Measurements from ENCODE around the gene SORCS3.
"Not testable (repeated sequence)": the region's sequence is repeated elsewhere in the genome, so short reads cannot be mapped to it uniquely, and the experiment has no call there.

The SORCS3 gene

DNA sequence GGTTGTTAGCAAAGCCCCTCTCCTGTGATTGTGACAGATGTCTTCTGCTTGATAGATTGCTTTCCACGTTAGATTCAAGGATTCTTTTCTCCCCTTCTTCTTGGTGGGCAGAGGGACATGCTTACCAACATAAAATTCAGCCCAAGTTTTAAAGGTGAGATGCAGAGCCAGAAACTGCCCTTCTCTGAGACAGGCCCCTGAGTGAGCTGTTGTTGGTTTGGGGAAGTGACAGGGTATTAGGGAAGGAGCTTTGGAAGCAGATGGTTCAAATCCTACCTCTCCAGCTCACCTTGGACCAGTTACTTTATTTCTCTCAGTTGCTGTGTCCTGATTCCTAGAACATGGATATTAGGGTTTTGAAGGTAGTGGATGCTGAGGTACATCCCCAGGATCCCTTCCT, 53.0 kb downstream of the SORCS3 start:
- DNase-seq, result no peak

DNA sequence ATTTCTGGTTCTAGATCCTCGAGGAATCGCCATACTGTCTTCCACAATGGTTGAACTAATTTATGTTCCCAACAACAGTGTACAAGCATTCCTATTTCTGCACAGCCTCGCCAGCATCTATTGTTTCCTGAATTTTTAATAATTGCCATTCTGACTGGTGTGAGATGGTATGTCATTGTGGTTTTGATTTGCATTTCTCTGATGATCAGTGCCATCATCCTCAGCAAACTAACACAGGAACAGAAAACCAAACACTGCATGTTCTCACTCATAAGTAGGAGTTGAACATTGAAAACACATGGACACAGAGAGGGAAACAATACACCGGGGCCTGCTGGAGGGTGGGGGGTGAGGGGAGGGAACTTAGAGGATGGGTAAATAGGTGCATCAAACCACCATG, 62.2 kb downstream of the SORCS3 start:
- not testable (repeated sequence) for DNase-seq

DNA sequence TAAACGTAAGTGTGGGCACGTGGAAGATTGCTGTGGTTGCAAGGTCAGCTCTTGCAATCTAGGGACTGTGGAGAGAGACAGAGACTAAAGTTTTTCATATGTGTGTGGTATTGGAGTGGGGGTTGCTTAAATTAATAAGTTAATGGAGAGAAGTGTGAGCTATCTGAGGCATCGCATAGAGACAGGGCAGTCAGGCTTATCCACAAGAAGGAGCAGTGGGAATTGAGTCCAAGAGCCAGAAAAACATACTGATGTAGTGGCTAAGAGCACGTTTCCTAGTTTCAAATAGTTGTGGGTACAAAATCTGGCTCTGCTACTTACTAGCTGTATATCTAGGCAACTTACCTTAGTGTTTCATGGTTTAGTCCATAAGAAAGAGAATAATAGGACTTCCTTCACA, 65.8 kb downstream of the SORCS3 start:
- DNase-seq, result no peak

GRCh38 chr10:104707602-104708459, 66.7 kb downstream of the SORCS3 start:
- no peak for DNase-seq

GRCh38 chr10:104711302-104711721, 70.2 kb downstream of the SORCS3 start:
- no peak for DNase-seq

- DNase-seq, result not testable (repeated sequence)
Measured at GRCh38 chr10:104730593-104730992, 89.5 kb downstream of the SORCS3 start.

DNA sequence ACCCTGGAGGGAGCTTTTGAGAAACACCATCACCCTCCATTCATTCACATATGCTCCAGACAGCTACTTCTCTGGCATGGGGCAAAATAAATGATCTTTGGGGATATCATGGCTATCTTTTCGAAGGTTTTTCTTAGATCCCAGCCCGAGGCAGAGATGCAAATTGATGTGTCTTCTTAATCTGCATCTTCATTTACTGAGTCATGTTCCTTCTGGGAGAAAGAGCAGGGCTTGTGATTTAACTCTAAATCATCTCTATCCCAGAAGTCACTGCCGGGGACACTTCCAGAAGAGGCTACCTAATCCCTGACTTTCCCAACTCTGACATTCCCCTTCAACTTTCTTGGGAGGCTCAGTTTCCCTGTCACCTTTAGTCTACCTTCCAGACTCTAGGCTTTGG, 90.1 kb downstream of the SORCS3 start:
- DNase-seq, result no peak

DNA sequence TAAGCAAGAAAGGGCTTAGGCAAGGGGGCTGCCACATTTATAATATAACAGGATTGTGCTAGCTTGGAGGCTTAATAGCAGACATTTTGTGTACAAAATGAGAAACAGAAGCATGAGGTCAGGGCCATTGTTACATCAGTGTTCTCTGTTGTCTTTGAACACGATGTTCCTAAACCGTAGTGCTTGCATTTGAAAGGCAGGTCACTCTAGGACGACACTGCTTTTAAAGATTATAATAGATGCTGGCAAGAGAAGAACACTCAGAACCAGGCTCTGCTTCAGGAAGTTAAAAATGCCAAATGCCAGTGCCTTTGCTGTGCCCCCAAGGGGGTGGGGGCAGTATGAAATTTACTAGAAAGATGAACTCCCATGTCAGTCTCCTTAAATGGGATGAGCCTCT, 91.1 kb downstream of the SORCS3 start:
- no peak for DNase-seq

DNA sequence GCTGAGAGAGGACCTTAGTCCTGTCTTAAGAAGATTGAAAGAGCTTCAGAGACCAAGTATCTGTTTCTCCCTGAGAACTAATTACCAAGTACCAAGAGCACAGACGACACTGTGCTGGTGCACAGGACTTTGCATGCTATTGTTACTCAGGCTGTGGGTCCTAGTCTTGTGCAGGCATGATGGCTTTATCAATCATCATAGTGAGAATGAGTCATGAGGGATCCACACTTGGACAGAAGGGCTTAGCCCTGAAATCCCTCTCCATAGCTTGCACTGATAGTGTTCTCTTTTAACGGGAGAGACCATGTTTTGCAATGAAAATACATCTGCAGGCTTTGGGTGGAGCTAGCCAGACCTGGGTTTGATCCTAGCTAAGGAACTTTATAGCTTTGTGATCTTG, 93.3 kb downstream of the SORCS3 start:
- DNase-seq, result no peak

- no peak for DNase-seq
Measured at GRCh38 chr10:104735036-104735756, 94.1 kb downstream of the SORCS3 start.

DNA sequence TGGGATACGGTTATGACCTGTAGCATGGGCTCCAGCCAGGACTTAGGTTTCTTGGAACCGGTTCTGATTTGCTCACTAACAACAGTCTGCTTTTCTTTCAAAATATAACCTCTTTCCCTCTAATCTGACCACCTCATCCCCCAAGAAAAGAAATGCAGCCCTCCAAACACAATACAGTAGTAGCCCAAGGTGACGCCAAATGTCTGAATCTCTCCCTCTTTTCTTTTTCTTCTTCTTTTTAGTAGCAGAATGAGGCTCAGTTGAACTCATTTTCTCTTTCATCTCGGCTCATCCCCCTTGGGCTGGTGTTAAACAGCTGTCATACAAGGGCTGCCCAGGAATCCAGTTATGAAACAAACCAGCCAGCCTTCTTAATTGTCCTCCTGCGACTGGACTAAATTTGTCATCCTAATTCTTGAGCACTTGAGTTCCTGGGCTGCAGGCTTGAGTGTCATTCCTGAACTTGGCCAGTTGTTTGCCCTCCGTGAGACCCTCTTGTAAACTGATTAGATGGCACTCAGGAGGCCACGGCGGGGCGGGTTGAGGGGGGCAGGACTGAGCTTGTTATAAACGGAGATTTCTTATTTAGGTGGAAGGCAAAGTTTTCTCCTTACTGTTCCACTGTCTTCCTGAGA, 94.8 kb downstream of the SORCS3 start:
- DNase-seq, result no peak

DNA sequence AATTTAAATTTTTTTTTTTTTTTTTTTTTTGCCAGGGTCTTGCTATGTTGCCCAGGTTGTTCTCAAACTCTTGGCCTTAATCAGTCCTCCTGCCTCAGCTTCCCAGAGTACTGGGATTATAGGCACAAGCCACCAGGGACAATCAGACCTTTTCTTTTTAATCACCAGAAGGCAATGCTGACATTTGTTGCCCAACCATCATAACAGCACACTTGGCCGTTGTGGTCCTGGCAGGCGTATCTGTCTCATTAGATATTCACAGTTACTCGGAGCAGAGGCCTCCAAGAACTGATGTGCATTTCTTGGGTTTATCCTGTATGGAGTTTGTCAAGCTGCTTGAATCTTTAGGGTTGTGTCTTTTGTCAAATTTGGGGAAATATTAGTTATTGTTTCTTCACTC, 100.0 kb downstream of the SORCS3 start:
- DNase-seq, result no peak

DNA sequence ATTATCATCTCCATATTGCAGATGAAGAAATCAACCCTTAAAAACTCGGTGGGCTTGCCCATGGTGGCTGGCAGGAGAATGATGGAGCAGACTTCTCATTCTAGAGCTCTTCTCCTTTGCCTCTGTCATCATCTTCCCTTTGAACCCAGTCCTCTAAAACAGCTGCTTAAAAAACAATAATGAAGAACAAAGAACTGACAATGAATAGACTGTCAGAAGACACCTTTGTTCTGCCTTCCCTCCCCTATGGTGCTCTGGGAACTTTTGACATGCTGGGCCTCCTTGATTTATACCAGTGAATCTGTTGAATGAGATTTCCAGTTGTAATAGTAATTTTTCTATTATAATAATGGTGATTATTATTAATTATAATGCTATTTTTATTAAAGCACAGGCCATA, 103.0 kb downstream of the SORCS3 start:
- DNase-seq, result no peak

DNA sequence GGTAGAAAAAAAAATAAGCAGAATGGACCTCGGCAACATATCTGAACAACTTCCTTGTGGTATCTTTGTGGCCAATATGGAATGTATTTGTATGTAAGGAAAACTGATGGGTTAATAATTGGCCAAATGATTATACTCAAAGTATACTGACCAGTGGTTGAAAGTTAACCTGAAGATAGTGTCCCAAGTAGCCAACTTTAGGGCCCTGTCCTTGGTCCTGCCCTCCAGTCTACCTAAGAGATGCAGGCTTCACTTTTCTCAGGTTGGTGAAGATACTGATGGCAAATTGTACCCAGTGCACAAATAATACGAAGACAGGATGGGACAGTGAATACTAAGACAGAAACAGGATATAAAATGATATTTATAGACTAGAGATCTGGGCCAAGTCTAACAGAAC, 109.2 kb downstream of the SORCS3 start:
- no peak for DNase-seq

DNA sequence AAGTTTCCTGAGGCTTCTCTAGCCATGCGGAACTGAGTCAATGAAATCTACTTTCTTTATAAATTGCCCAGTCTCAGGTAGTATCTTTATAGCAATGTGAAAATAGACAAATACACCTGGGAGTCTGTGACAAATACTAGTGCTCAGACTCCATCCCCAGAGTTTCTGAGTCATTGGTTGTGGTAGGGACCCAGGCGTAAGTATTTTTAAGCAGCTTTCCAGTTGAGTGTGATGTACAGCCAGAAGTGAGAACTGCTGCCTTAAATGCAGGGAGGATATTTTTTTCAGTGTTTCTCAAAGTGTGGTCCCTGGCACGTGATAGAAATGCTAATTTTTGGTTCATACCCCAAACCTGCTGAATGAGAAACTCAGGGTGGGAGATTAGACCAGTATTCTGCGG, 121.7 kb downstream of the SORCS3 start:
- DNase-seq, result no peak

GRCh38 chr10:104766341-104766740, 125.3 kb downstream of the SORCS3 start:
- no peak for DNase-seq

DNA sequence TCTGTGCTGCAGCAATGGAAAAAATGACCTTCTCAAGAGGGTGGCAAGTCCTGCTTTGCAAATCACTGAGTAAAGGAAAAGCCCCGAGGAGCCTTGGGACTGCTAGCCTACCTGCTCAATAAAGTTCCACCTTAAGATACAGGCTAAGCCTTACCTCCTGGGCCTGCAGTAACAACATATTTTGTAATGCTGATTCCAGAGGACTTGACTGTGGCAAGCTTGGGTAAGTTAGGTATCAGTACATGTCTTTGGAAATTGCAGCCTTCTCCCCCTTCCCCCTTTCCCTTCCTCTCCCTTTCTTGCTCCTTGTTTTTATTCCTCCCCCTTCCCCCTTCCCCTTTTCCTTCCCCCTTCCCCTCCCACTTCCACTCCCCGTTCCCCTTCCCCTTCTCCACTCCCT, 126.2 kb downstream of the SORCS3 start:
- DNase-seq, result no peak

DNA sequence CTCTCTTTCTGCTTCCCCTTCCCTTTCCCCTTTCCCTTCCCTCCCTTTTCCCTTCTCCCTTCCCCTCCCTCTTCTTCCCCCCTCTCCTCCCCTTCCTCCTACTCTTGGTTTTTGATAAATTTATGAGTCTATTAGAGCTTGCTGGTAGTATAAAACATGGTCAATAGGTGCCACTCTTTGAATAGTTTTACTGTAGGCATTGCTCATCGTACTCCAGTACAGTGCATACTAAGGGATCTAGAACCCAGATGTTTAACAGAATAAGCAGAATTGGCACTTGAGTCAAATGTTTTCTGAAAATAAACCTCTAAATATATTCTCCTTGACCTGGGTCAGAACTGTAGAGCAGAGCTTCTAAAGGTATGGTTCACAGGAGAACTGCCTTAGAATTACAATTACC, 126.7 kb downstream of the SORCS3 start:
- no peak for DNase-seq

DNA sequence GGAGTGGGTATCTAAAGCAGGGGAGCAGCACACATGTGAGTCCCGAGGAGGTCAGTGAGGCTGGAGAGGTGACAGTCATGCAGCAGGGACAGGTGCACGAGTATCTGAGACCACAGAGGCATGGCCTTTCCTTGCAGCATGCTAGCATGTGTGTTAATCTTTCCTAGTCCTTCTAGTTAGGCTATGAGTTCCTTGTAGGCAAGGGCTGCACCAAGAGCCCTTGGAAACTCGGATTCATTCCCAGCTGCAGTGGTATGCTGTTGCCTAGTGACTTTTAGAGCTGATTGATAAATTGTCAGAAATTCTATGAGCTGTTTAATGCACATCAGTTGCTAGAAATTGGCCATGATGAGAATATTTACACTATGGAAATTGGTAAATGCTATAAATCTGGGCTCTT, 132.0 kb downstream of the SORCS3 start:
- no peak for DNase-seq

- no peak for DNase-seq
Measured at GRCh38 chr10:104774234-104774633, 133.1 kb downstream of the SORCS3 start.

GRCh38 chr10:104777086-104777799, 136.2 kb downstream of the SORCS3 start:
- DNase-seq, result no peak

DNA sequence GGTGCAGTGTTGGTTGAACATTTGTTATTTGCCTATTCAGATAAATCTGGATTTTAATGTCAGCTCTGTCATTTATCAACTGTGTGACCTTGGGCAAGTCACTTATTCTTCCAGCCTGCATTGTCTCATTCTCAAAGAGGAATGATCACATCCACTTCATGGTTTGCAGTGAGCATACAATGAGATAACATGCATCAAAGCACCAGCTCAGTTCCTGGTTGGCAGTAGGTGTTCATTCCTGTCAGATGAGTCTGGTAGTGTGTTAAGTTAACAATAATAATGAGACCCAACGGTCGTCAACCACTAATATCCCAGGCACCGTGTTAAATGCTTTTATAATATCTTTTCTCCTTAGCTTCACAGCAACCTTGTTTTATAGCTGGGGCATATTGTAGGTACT, 137.3 kb downstream of the SORCS3 start:
- DNase-seq, result no peak

- DNase-seq, result no peak
Measured at GRCh38 chr10:104779701-104780100, 138.6 kb downstream of the SORCS3 start.
